Measurements from ENCODE around the gene NR2F2.

The NR2F2 gene

GRCh38 chr15:96355568-96356187 lies 25.2 kb downstream of the NR2F2 start:
- DNase-seq = no peak

DNA sequence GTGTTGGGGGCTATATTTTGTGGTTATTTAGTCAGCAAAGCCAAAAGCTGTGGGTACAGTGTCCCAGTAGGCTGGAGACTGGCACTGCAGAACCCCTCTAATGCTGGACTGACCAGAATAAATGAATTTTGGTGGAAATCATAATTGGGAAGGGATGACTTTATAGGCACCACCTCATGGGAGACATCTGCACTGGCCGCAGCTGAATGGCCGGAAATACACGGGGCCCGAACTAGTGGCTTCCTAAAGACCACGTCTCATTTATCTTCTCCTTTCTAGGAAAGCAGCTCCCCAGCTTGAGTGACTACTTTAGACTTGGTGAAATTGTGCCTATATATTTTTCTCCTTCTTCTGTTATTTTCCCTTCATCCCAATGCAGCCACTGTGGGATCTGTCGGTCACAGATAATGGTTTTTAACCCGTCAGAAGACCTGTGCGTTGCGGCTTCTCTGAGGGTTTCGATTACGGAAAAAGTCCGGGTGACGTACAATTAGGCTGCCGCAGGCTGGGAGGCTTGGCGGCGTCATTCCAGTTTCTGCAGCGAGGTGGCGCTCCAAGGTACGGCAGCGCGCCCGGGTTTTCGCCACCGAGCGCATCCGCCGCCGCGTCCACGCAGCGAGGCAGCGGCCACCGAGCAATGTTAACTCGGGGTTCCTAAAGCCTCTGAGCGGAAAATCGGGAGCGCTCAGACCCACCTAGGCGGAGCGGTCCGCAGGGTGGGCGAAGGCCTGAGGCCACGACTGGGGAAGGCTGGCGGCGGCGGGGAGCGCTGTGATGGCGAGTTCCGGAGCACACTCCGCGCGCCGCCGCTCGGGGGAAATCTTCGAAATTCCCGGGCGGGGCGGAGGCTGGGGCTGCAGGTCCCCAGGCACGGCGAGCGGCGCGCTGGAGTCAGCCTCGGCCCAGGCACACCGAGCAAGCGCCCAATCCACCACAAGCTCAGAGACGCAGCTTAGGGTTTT lies 26.3 kb downstream of the NR2F2 start:
- peak; percentile 84 to 87 for DNase-seq

DNA sequence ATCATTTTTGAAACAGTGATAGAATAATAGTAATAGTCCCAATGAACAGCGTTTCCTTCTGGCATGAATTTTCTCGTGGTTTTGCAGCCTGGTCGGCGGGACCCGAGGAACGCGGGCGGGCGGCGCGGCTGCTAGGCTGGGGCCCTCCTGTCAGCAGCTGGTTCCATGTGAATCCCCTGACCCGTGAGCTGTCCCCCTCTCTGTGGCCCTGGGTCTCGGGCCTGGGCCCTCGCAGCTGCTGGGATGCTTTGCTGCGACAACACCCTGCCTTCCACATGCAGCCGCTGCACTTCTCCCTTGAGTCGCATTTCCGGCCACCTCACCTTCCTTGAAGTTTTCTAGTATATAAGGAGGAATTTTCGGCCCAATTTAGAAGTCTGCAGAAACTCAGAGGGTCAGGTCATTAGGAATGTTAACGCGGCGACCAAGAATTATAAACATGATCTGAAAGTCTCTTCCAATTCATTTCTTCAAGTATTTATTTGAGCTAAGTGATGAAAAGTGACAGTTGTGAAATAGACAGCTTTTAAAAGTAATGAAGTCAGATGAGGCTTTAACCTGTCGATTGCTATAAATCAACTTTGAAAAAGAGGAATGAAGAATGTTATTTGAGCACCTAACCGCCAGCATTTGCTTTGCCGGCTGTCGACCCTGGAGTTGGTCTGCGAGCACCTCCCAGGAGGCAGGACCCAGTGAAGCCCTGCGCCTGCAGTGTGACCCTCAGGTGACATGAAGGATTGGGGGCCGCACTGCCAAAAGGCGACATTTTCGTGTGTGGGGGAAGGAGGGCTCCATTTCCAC lies 27.7 kb downstream of the NR2F2 start:
- DNase-seq = no peak

DNA sequence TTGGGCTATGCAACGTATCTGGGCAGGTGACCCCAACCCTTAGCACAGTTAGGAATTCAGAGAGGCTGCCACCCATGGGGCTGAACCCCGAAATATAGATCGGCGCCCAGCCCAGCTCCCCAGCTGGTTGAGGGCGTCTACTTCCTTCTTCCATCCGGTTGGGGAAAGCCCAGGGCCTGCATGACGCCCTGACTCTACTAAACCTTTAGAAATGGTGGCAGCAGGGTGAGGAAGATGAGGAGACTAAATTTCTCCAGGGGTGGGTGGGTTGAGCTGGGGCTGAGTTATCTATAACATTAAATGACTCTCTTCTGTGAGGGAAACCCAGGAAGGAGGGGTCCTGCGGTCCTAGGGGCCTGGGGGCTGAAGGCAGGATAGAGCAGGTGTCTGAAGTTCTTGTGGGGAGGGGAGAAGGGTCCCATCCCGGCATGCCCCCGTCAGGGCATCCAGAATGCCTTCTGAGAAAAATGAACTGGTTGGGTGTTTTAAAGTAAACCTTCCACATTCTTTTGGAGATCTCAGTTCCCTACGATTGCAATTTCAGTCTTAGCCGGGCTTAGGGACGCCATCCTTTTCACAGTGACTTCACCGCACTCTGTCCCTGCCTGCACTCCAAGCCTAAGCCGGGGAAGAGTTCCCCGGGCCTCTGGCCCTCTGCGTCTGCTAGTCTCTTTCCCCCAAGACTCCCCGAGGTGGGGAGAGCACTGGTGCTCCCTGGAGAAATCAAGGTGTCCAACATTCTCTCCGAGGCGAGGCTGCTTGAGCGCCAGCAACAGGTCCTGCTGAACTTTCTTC lies 28.5 kb downstream of the NR2F2 start:
- DNase-seq = no peak

GRCh38 chr15:96359616-96360521 lies 29.4 kb downstream of the NR2F2 start:
- DNase-seq = no peak

- DNase-seq = no peak
Measured at GRCh38 chr15:96360581-96361308, 30.2 kb downstream of the NR2F2 start.

- no peak for DNase-seq
Measured at GRCh38 chr15:96361309-96362010, 31.0 kb downstream of the NR2F2 start.

- no peak for DNase-seq
Measured at GRCh38 chr15:96362011-96362754, 31.7 kb downstream of the NR2F2 start.

DNA sequence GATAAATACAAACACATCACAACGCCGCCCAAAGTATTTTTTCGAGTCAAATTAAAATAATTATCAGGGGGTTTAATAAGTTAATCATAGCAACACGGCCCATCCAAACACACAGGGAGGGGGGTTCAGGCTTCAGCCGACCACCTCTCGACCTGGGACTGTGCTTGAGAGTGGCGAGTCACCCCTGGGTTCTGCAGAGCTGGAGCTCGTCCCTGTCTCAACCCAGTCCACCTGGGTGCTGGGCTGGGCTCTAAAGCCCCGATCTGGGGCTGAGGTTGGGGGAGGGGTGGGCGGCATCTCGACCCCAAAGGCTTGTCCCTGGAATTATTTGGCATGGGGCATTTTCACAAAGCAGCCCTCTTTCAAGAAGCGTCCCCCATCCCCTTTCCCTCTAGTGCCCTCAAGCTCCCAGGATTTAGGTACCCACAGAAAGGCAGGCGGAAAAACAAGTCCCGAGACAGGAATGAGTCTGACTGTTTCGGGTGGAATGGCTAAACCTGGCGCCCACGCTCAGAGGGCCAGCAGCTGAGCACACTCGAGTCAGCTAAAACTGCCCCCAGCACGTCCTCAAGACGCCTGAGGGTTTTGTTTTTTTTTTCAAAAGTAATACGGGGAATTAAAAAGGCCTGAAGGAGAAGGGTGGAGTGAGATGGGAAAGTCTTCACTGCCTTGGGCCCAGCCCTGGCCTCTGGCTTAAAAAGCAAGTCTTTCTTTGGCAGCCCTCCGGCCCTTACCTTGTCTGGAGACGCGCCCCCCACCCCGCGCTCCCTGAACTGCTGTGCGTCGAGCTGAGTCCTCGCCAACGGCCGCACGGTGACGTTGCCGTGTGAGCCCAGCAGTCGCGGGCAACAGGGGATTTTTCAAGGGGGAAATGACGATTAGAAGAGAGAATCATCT lies 32.5 kb downstream of the NR2F2 start:
- DNase-seq = no peak

- DNase-seq = no peak
Measured at GRCh38 chr15:96363707-96364106, 33.2 kb downstream of the NR2F2 start.

GRCh38 chr15:96365781-96366525 lies 35.5 kb downstream of the NR2F2 start:
- DNase-seq = no peak

GRCh38 chr15:96366526-96366877 lies 36.0 kb downstream of the NR2F2 start:
- no peak for DNase-seq

DNA sequence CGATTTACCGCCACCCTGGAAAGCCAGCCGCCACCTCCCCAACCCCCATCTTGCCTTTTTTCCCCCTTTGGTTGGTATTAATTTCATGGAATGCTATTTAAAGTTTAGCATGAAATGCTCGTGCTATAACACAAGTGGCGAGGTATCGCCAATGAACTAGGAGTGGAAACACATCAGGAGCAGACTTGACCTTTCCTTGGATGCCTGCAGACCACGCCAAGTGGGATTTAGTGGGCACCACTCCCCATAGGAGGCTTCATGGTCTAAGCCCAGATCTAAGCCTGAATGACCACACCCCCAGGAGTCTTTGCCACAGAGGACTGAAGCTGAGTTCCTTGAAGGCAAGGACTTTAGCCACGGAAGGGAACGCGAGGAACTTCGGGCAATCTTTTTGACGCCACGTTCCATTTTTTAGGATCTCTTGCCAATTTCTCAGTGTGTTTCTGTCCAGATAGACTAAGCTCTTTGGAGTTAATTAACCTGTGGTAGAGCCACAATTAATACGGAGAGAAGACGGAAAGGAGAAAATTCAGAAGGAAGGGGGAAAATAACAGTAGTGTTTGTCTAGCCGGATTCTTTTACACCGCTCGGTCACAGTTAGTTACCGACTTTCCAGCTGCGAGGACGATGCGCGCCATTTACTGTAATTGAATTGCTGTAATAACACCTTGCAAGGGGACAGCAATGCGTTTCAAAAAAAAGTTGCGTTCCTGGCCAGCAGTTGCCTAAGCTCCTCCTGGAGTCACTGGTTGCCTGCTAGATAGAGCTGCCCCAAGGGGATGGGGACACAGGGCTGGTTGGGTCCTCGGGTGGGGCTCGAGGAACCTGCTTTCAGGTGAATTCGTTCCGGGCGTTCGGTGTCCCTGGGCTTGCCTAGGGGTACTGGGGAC lies 37.1 kb downstream of the NR2F2 start:
- no peak for DNase-seq

- DNase-seq = no peak
Measured at GRCh38 chr15:96369351-96369750, 38.9 kb downstream of the NR2F2 start.

- no peak for DNase-seq
Measured at GRCh38 chr15:96369825-96370621, 39.5 kb downstream of the NR2F2 start.

- DNase-seq = no peak
Measured at GRCh38 chr15:96372554-96372953, 42.1 kb downstream of the NR2F2 start.
